ENCODE data around the gene NXN.

DNA sequence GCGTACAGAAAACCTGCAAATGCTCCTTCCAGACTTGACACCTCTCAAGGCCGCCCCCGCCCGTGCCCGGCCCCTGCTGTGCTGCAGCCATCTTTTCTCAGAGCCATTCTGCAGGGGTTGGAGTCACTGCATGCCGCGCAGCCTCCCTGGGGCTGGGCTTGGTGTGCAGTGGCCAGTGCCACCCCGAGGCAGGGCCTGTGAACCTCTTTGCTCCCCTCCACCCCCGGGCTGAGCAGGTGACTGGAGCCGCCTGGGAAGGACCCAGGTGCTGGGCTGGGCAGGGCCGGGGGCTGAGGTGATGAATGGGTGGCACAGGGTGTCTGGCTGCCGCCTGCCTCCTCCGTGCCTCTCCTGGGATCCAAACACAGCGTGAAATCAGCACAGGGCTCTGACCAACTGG, 177.1 kb downstream of the NXN start:
- TF ChIP-seq, protein P1, sequence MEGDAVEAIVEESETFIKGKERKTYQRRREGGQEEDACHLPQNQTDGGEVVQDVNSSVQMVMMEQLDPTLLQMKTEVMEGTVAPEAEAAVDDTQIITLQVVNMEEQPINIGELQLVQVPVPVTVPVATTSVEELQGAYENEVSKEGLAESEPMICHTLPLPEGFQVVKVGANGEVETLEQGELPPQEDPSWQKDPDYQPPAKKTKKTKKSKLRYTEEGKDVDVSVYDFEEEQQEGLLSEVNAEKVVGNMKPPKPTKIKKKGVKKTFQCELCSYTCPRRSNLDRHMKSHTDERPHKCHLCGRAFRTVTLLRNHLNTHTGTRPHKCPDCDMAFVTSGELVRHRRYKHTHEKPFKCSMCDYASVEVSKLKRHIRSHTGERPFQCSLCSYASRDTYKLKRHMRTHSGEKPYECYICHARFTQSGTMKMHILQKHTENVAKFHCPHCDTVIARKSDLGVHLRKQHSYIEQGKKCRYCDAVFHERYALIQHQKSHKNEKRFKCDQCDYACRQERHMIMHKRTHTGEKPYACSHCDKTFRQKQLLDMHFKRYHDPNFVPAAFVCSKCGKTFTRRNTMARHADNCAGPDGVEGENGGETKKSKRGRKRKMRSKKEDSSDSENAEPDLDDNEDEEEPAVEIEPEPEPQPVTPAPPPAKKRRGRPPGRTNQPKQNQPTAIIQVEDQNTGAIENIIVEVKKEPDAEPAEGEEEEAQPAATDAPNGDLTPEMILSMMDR (IDR thresholded peaks at IDR 0.05), result no peak
- TF ChIP-seq GATA2 (CRISPR knock-in tag; IDR thresholded peaks at IDR 0.05) (no peak), POLR2AphosphoS5 (IDR thresholded peaks at IDR 0.05; ENCODE audit: low read depth, low read length) (no peak), RFX5 (IDR thresholded peaks at IDR 0.05; ENCODE audit: low read length) (no peak), FOXJ3 (CRISPR knock-in tag; IDR thresholded peaks at IDR 0.05) (no peak), CHD2 (IDR thresholded peaks at IDR 0.05; ENCODE audit: low read length, partially characterized antibody) (no peak)
- TF ChIP-seq, protein P2, sequence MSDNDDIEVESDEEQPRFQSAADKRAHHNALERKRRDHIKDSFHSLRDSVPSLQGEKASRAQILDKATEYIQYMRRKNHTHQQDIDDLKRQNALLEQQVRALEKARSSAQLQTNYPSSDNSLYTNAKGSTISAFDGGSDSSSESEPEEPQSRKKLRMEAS (IDR thresholded peaks at IDR 0.05; ENCODE audit: low read depth), result no peak
- TF ChIP-seq, protein P3, sequence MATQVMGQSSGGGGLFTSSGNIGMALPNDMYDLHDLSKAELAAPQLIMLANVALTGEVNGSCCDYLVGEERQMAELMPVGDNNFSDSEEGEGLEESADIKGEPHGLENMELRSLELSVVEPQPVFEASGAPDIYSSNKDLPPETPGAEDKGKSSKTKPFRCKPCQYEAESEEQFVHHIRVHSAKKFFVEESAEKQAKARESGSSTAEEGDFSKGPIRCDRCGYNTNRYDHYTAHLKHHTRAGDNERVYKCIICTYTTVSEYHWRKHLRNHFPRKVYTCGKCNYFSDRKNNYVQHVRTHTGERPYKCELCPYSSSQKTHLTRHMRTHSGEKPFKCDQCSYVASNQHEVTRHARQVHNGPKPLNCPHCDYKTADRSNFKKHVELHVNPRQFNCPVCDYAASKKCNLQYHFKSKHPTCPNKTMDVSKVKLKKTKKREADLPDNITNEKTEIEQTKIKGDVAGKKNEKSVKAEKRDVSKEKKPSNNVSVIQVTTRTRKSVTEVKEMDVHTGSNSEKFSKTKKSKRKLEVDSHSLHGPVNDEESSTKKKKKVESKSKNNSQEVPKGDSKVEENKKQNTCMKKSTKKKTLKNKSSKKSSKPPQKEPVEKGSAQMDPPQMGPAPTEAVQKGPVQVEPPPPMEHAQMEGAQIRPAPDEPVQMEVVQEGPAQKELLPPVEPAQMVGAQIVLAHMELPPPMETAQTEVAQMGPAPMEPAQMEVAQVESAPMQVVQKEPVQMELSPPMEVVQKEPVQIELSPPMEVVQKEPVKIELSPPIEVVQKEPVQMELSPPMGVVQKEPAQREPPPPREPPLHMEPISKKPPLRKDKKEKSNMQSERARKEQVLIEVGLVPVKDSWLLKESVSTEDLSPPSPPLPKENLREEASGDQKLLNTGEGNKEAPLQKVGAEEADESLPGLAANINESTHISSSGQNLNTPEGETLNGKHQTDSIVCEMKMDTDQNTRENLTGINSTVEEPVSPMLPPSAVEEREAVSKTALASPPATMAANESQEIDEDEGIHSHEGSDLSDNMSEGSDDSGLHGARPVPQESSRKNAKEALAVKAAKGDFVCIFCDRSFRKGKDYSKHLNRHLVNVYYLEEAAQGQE (IDR thresholded peaks at IDR 0.05; ENCODE audit: low read depth, low read length), result no peak
